ENCODE data around the gene COMTD1.
A peak's percentile ranks its signal among the peaks of the same experiment; 100 is the strongest.

COMTD1 gene

GRCh38 chr10:75231672-75232581 lies 3.8 kb downstream of the COMTD1 start:
- no peak for TF ChIP-seq CTCF (IDR thresholded peaks at IDR 0.05; ENCODE audit: low read depth, low read length, missing control alignments)
- DNase-seq (ENCODE audit: low read depth): no peak
- H3K4me3 ChIP-seq (ENCODE audit: low read depth, low read length): no peak overlapping the region

GRCh38 chr10:75230600-75231038 lies 5.1 kb downstream of the COMTD1 start:
- H3K4me3 ChIP-seq (ENCODE audit: low read depth, low read length): no peak overlapping the region
- peak; percentile 88 for TF ChIP-seq CTCF (IDR thresholded peaks at IDR 0.05; ENCODE audit: low read depth, low read length, missing control alignments)
- DNase-seq (ENCODE audit: low read depth): peak; percentile 73

- no peak for TF ChIP-seq CTCF (IDR thresholded peaks at IDR 0.05; ENCODE audit: low read depth, low read length, missing control alignments)
- H3K4me3 ChIP-seq (ENCODE audit: low read depth, low read length): no peak overlapping the region
- no peak for DNase-seq (ENCODE audit: low read depth)
Observed at GRCh38 chr10:75229971-75230370, 5.8 kb downstream of the COMTD1 start.

- DNase-seq (ENCODE audit: low read depth): no peak
- TF ChIP-seq CTCF (IDR thresholded peaks at IDR 0.05; ENCODE audit: low read depth, low read length, missing control alignments): no peak
- H3K4me3 ChIP-seq (ENCODE audit: low read depth, low read length): no peak overlapping the region
Observed at GRCh38 chr10:75228834-75229233, 6.9 kb downstream of the COMTD1 start.

GRCh38 chr10:75228278-75228677 lies 7.5 kb downstream of the COMTD1 start:
- TF ChIP-seq CTCF (IDR thresholded peaks at IDR 0.05; ENCODE audit: low read depth, low read length, missing control alignments): no peak
- no peak overlapping the region for H3K4me3 ChIP-seq (ENCODE audit: low read depth, low read length)
- no peak for DNase-seq (ENCODE audit: low read depth)

- TF ChIP-seq CTCF (IDR thresholded peaks at IDR 0.05; ENCODE audit: low read depth, low read length, missing control alignments): no peak
- DNase-seq (ENCODE audit: low read depth): no peak
- H3K4me3 ChIP-seq (ENCODE audit: low read depth, low read length): no peak overlapping the region
Observed at GRCh38 chr10:75226656-75227055, 9.1 kb downstream of the COMTD1 start.

GRCh38 chr10:75226095-75226494 lies 9.7 kb downstream of the COMTD1 start:
- H3K4me3 ChIP-seq (ENCODE audit: low read depth, low read length): no peak overlapping the region
- no peak for DNase-seq (ENCODE audit: low read depth)
- no peak for TF ChIP-seq CTCF (IDR thresholded peaks at IDR 0.05; ENCODE audit: low read depth, low read length, missing control alignments)
